ENCODE measurements around the gene TUT7. TPM values are rescaled to one million over a fixed set of nuclear protein-coding genes. Genes with fewer than 3 reads are reported as not detected.

The TUT7 gene
- total and polyA plus RNA-seq, 2 of the 4 experiments (the other 2 are of a cell fraction): 13.3 to 33.3 TPM

DNA sequence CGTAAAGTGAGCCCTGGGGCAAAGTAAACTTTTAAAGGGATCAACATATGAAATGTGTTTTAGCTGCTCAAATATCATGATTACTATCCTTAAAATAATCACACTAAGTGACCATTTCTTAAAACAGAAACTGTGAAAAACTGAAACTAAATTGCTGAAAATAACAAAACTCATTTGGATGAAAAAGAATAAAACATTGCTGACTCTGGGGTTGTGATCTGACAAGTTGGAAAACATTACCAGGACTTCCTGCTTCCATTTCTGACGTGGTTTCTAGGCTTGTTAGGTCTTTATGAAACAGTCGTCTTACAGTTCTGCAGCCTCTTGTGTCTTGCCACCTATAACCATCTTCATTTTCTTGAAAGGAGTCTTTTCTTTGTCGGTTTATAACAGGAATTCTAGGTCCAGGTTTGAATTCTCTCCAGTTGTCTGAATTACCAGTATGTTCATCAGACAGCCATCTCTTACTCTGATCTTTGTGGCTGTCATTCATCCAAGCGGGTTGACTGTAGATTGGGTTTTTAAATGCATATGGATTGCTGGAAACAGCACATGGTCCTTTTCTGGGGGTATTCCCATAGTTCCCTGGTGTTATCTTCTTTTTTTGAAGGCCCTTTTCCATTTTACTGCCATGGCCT lies 1.7 kb downstream of the TUT7 start:
- POLR2A ChIA-PET (ENCODE audit: unreplicated experiment): no interaction called here
- Histone ChIP-seq H3K27me3 (ENCODE audit: control insufficient read depth, insufficient read depth, low read length) (no peaks in the 10 kb centered on the region), H3K9me1 (ENCODE audit: insufficient read depth, low read length) (no peaks in the 10 kb centered on the region), H4K20me1 (ENCODE audit: insufficient read depth, low read length) (peaks cover 5% of the 10 kb centered on the region; the same call in 1 of the 2 replicates), H2BK120ac (ENCODE audit: low read depth, low read length) (no peak overlapping the region), H3K4ac (ENCODE audit: low read depth, low read length) (no peak overlapping the region), H3K56ac (ENCODE audit: extremely low read depth, insufficient read depth, low read length) (no peak overlapping the region), H3K9ac (ENCODE audit: low read depth, low read length) (no peak overlapping the region; the same call in 1 of the 2 replicates), H3K79me1 (ENCODE audit: low read depth in 1 of 2, low read length in 2 of 2) (peaks cover 11 to 28% of the 10 kb centered on the region in 2 experiments), H4K5ac (ENCODE audit: low read depth, low read length) (no peak overlapping the region), H3K18ac (ENCODE audit: low read depth, low read length) (no peak overlapping the region), H4K8ac (ENCODE audit: low read depth in 2 of 2, low read length in 2 of 2) (no peak overlapping the region), H3K27ac (ENCODE audit: insufficient read depth, low read length) (no peak overlapping the region), H2BK15ac (ENCODE audit: low read depth, low read length) (no peak overlapping the region), H2AK5ac (ENCODE audit: low read depth, low read length) (no peak overlapping the region), H2AFZ (replicated peaks; ENCODE audit: low read length, poor library complexity) (no peak overlapping the region), H4K91ac (ENCODE audit: insufficient read depth, low read depth, low read length) (no peak overlapping the region), H2AK9ac (replicated peaks; ENCODE audit: low read depth, low read length, poor library complexity) (no peak overlapping the region), H2BK20ac (ENCODE audit: low read depth, low read length) (no peak overlapping the region), H3K36me3 (ENCODE audit: control insufficient read depth, insufficient read depth, low read length) (peaks cover 2% of the 10 kb centered on the region; the same call in 1 of the 2 replicates), H3K9me3 (ENCODE audit: control insufficient read depth, insufficient read depth, low read length) (no peaks in the 10 kb centered on the region), H3K4me1 (ENCODE audit: control insufficient read depth, insufficient read depth, low read length) (peaks cover 3% of the 10 kb centered on the region; the same call in 1 of the 2 replicates), H3K4me3 (ENCODE audit: insufficient read depth, low read depth, low read length) (0 out of 2 replicates have a peak overlapping the region, but pooled peaks have one; percentile 11), H2BK5ac (ENCODE audit: low read depth, low read length, poor library complexity, severe bottlenecking) (no peak overlapping the region), H3K14ac (replicated peaks; ENCODE audit: low read depth, low read length) (no peak overlapping the region), H3K23ac (ENCODE audit: low read depth, low read length) (peak overlapping the region; percentile 18; the same call in 1 of the 2 replicates), H3K4me2 (ENCODE audit: low read depth, low read length) (peak overlapping the region; percentile 93)
- BruUV-seq (replicated peaks): TSS peak; percentile 65
- intact Hi-C loops (cut with micrococcal nuclease) (no loop called here), in situ Hi-C loops (cut with MboI; ENCODE audit: low sequenced_read_pairs) (no loop called here), dilution Hi-C loops (cut with HindIII; ENCODE audit: low sequenced_read_pairs, unreplicated experiment) (no loop called here)
- CTCF ChIA-PET: no interaction called here
- WGBS, 2 experiments (ENCODE audit: extremely low coverage in 2 of 2, insufficient read length in 1 of 2): no CpG with 5 or more reads among the region's 5 CpGs
- TF ChIP-seq SMC3 (IDR thresholded peaks at IDR 0.05; ENCODE audit: low read depth, low read length): no peak
- TF ChIP-seq, protein P1, sequence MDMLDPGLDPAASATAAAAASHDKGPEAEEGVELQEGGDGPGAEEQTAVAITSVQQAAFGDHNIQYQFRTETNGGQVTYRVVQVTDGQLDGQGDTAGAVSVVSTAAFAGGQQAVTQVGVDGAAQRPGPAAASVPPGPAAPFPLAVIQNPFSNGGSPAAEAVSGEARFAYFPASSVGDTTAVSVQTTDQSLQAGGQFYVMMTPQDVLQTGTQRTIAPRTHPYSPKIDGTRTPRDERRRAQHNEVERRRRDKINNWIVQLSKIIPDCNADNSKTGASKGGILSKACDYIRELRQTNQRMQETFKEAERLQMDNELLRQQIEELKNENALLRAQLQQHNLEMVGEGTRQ (IDR thresholded peaks at IDR 0.05; ENCODE audit: low read depth, low read length): no peak
- TF ChIP-seq, protein P2, sequence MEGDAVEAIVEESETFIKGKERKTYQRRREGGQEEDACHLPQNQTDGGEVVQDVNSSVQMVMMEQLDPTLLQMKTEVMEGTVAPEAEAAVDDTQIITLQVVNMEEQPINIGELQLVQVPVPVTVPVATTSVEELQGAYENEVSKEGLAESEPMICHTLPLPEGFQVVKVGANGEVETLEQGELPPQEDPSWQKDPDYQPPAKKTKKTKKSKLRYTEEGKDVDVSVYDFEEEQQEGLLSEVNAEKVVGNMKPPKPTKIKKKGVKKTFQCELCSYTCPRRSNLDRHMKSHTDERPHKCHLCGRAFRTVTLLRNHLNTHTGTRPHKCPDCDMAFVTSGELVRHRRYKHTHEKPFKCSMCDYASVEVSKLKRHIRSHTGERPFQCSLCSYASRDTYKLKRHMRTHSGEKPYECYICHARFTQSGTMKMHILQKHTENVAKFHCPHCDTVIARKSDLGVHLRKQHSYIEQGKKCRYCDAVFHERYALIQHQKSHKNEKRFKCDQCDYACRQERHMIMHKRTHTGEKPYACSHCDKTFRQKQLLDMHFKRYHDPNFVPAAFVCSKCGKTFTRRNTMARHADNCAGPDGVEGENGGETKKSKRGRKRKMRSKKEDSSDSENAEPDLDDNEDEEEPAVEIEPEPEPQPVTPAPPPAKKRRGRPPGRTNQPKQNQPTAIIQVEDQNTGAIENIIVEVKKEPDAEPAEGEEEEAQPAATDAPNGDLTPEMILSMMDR (conservative IDR thresholded peaks at IDR 0.05; ENCODE audit: low read depth, low read length): no peak
- no peak for TF ChIP-seq RAD21 (IDR thresholded peaks at IDR 0.05; ENCODE audit: low read length)
- no peak for TF ChIP-seq MXI1 (IDR thresholded peaks at IDR 0.05; ENCODE audit: borderline replicate concordance, low read depth, low read length)
- no peak for TF ChIP-seq BHLHE40 (IDR thresholded peaks at IDR 0.05; ENCODE audit: low read depth, low read length)
- TF ChIP-seq CHD1 (IDR thresholded peaks at IDR 0.05; ENCODE audit: low read depth, low read length): no peak
- no peak for TF ChIP-seq POLR2A (IDR thresholded peaks at IDR 0.05; ENCODE audit: low read depth, low read length)
- TF ChIP-seq, protein P3, sequence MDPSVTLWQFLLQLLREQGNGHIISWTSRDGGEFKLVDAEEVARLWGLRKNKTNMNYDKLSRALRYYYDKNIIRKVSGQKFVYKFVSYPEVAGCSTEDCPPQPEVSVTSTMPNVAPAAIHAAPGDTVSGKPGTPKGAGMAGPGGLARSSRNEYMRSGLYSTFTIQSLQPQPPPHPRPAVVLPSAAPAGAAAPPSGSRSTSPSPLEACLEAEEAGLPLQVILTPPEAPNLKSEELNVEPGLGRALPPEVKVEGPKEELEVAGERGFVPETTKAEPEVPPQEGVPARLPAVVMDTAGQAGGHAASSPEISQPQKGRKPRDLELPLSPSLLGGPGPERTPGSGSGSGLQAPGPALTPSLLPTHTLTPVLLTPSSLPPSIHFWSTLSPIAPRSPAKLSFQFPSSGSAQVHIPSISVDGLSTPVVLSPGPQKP (IDR thresholded peaks at IDR 0.05; ENCODE audit: borderline replicate concordance, low read depth, low read length): no peak
- no peak for TF ChIP-seq RFX5 (IDR thresholded peaks at IDR 0.05; ENCODE audit: low read depth, low read length)
- TF ChIP-seq MAZ (IDR thresholded peaks at IDR 0.05; ENCODE audit: borderline replicate concordance, low read depth, low read length): no peak
- no peak for TF ChIP-seq RCOR1 (IDR thresholded peaks at IDR 0.05; ENCODE audit: insufficient replicate concordance, low read length)
- no peak for TF ChIP-seq MAFK (IDR thresholded peaks at IDR 0.05; ENCODE audit: low read depth, low read length)
- TF ChIP-seq NFE2L2 (IDR thresholded peaks at IDR 0.05; ENCODE audit: low read depth, low read length): no peak
- TF ChIP-seq FOS (IDR thresholded peaks at IDR 0.05; ENCODE audit: low read depth, low read length): no peak
- TF ChIP-seq CEBPB (IDR thresholded peaks at IDR 0.05; ENCODE audit: low read depth, low read length): no peak
- ATAC-seq (ENCODE audit: low read depth) (no peak), DNase-seq (no peak)
